Bone marrow (tissue), 2 donors: ENCODE results near the gene BAHCC1.

Experiments
- DNase-seq, 2 donors: peaks; one replicate each; lab custom pipeline; 2025; lab: John Stamatoyannopoulos, UW

Gene BAHCC1

GRCh38 chr17:81398176-81398831 is 3.0 kb downstream of the BAHCC1 start:
- DNase-seq: peak in 1 of 2 donors; percentile 64

- DNase-seq: peak in 1 of 2 donors; percentile 36
Observed at GRCh38 chr17:81398832-81399411, 3.7 kb downstream of the BAHCC1 start.

GRCh38 chr17:81399481-81400153 is 4.4 kb downstream of the BAHCC1 start:
- DNase-seq: peak in 1 of 2 donors; percentile 63

- DNase-seq: peak in 1 of 2 donors; percentile 63
Observed at GRCh38 chr17:81400154-81400977, 5.1 kb downstream of the BAHCC1 start.

GRCh38 chr17:81400996-81401722 is 5.9 kb downstream of the BAHCC1 start:
- no peak for DNase-seq

- DNase-seq: peak in 1 of 2 donors; percentile 65
Observed at GRCh38 chr17:81401723-81402529, 6.7 kb downstream of the BAHCC1 start.

- no peak for DNase-seq
Observed at GRCh38 chr17:81402530-81402941, 7.3 kb downstream of the BAHCC1 start.

- DNase-seq: no peak
Observed at GRCh38 chr17:81402981-81403467, 7.8 kb downstream of the BAHCC1 start.

- no peak for DNase-seq
Observed at GRCh38 chr17:81403671-81404534, 8.6 kb downstream of the BAHCC1 start.

GRCh38 chr17:81404558-81405165 is 9.4 kb downstream of the BAHCC1 start:
- DNase-seq: no peak

GRCh38 chr17:81405411-81405872 is 10.2 kb downstream of the BAHCC1 start:
- no peak for DNase-seq

GRCh38 chr17:81406117-81406953 is 11.1 kb downstream of the BAHCC1 start:
- DNase-seq: no peak

- DNase-seq: no peak
Observed at GRCh38 chr17:81408049-81408448, 12.8 kb downstream of the BAHCC1 start.

GRCh38 chr17:81409190-81409935 is 14.1 kb downstream of the BAHCC1 start:
- peak in 1 of 2 donors; percentile 70 for DNase-seq

GRCh38 chr17:81410852-81411251 is 15.6 kb downstream of the BAHCC1 start:
- no peak for DNase-seq

GRCh38 chr17:81411305-81411704 is 16.0 kb downstream of the BAHCC1 start:
- DNase-seq: no peak

GRCh38 chr17:81412490-81413093 is 17.3 kb downstream of the BAHCC1 start:
- DNase-seq: no peak
